ENCODE measurements around the gene MCAM.

The MCAM gene

DNA sequence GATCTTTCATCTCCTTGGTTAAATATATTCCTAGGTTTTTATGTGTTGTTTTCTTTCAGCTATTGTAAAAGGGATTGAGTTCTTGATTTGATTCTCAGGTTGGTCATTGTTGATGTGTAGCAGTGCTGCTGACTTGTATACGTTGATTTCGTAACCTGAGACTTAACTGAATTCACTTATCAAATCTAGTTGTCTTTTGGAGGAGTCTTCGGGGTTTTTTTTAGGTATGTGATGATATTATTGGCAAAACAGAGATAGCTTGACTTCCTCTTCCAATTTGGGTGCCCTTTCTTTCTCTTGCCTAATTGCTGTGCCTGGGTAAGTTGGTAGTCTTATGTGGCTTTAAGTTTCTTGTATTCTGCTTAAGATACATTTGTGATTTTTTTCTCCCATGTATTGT, 57.9 kb downstream of the MCAM start:
- DNase-seq: no peak
